Psoas muscle (tissue), 8 donors: ENCODE data around the gene AMH. TPM values are rescaled to one million over a fixed set of nuclear protein-coding genes. Genes with fewer than 3 reads are reported as not detected.
A peak's percentile ranks its signal among the peaks of the same experiment; 100 is the strongest.

ENCODE experiments used
- ATAC-seq, 4 donors: fragments of 200-7000 bp; cut with Tn5 transposase; one replicate each; pipeline ENCODE4 v1.9.1; 2020; ENCODE audit warnings: moderate library complexity in 3 of 4, mild to moderate bottlenecking in 2 of 4
- DNase-seq, 2 donors: peaks; one replicate each; pipeline ENCODE4 v3.0.0-alpha.2; 2020
- H3K27ac ChIP-seq: fragments of 200-600 bp; one replicate; pipeline ENCODE4 v1.8.0; 2022
- H3K27me3 ChIP-seq, 3 donors: fragments of 200-600 bp in 1 of 3; one replicate each; pipeline versions ENCODE4 v1.6.1 to v1.8.0; 2013 to 2022; ENCODE audit warnings: low read length in 2 of 3, mild to moderate bottlenecking in 2 of 3, moderate library complexity in 1 of 3; ENCODE audit not compliant: insufficient read depth in 3 of 3
- H3K36me3 ChIP-seq, 2 donors: fragments of 200-600 bp in 1 of 2; one replicate each; pipeline versions ENCODE4 v1.6.1 to v1.8.0; 2013 to 2022; ENCODE audit warnings: low read depth in 1 of 2, mild to moderate bottlenecking in 1 of 2, moderate library complexity in 1 of 2; ENCODE audit not compliant: insufficient read depth in 1 of 2
- H3K4me1 ChIP-seq: fragments of 200-600 bp; one replicate; pipeline ENCODE4 v1.8.0; 2022
- H3K4me3 ChIP-seq: fragments of 200-600 bp; one replicate; pipeline ENCODE4 v1.8.0; 2022; ENCODE audit warnings: mild to moderate bottlenecking
- H3K9me3 ChIP-seq: fragments of 200-600 bp; one replicate; pipeline ENCODE4 v1.8.0; 2022
- WGBS, 3 donors: extraction: QIAGEN DNeasy Blood & Tissue Kit; methylation state at CpG; one replicate each; pipeline versions ENCODE4 v1.1.6 to v1.1.7; 2013; 5-methylcytosine and 5-hydroxymethylcytosine counted together
- intact Hi-C, 2 donors: fragments of 100-400 bp; cut with DNase I; formaldehyde crosslinking; loops; one replicate each; pipeline versions ENCODE4 v1.11.0 to v1.14.2; 2022
- polyA plus RNA-seq, 3 donors: library from polyadenylated mRNA; stranded (reverse); fragments of 200-250 nt; gene quantifications; one replicate each; pipeline ENCODE4 v1.2.3, GENCODE V29; 2013
- total RNA-seq, 4 donors: library from RNA; stranded (reverse); fragmentation: NEBNext Ultra II Directional in 2 of 4; extraction: Animal tissue kit (Norgen Biotek cat#: 25700) in 2 of 4; gene quantifications; one replicate each; pipeline versions ENCODE4 v1.2.1 to v1.2.4, GENCODE V29; 2021 to 2023
- TF ChIP-seq, protein P1 (sequence below): fragments of 200-600 bp; IDR thresholded peaks from one replicate; pipeline ENCODE4 v1.8.0; 2022; ENCODE audit warnings: antibody characterized with exemption
- donor health status: healthy with polysubstance abuse.
- donor health status: DM: no; HTN: no; CAD: no; lungs with moderate emphysema.
- donor health status: Bipolar disorder and iron deficiency.
- donor health status: healthy.
- donor health status: DM: yes; HTN: yes; CAD: no.
- donor health status: DM: no; HTN: no; CAD: no.
- donor health status: DM: no; HTN: no; CAD: no.
- donor health status: DM: yes; HTN: yes; CAD: no.

AMH gene
- total and polyA plus RNA-seq, 7 donors = 0.38 to 3.6 (median 2.2) TPM

GRCh38 chr19:2290441-2291184 is 41.5 kb downstream of the AMH start:
- no peak overlapping the region for H3K27ac ChIP-seq
- H3K4me1 ChIP-seq = peaks cover 22% of the 10 kb centered on the region
- TF ChIP-seq, protein P1, sequence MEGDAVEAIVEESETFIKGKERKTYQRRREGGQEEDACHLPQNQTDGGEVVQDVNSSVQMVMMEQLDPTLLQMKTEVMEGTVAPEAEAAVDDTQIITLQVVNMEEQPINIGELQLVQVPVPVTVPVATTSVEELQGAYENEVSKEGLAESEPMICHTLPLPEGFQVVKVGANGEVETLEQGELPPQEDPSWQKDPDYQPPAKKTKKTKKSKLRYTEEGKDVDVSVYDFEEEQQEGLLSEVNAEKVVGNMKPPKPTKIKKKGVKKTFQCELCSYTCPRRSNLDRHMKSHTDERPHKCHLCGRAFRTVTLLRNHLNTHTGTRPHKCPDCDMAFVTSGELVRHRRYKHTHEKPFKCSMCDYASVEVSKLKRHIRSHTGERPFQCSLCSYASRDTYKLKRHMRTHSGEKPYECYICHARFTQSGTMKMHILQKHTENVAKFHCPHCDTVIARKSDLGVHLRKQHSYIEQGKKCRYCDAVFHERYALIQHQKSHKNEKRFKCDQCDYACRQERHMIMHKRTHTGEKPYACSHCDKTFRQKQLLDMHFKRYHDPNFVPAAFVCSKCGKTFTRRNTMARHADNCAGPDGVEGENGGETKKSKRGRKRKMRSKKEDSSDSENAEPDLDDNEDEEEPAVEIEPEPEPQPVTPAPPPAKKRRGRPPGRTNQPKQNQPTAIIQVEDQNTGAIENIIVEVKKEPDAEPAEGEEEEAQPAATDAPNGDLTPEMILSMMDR = no peak
- H3K27me3 ChIP-seq = peaks cover 0 to 48% (median 31%) of the 10 kb centered on the region in 3 donors
- no peak for DNase-seq
- WGBS, 3 donors = 2 to 3% (median 2%) methylated on average over 61 to 82 of the region's 82 CpGs
- no peaks in the 10 kb centered on the region for H3K36me3 ChIP-seq
- intact Hi-C loops = no loop called here
- ATAC-seq = no peak
- H3K4me3 ChIP-seq = peak overlapping the region; percentile 60
- no peaks in the 10 kb centered on the region for H3K9me3 ChIP-seq

GRCh38 chr19:2291185-2291751 is 42.1 kb downstream of the AMH start:
- peaks cover 22% of the 10 kb centered on the region for H3K4me1 ChIP-seq
- H3K4me3 ChIP-seq = peak overlapping the region; percentile 60
- intact Hi-C loops = no loop called here
- H3K36me3 ChIP-seq = no peaks in the 10 kb centered on the region
- peaks cover 0 to 48% (median 31%) of the 10 kb centered on the region in 3 donors for H3K27me3 ChIP-seq
- WGBS, 3 donors = 3 to 5% (median 3%) methylated on average over 53 to 67 of the region's 67 CpGs
- TF ChIP-seq, protein P1 = no peak
- DNase-seq (no peak), ATAC-seq (no peak)
- H3K27ac ChIP-seq = no peak overlapping the region
- H3K9me3 ChIP-seq = no peaks in the 10 kb centered on the region

- DNase-seq (no peak), ATAC-seq (peak; percentile 66 to 87 (median 80))
- Histone ChIP-seq H3K9me3 (no peaks in the 10 kb centered on the region), H3K27me3 (peaks cover 0 to 31% (median 16%) of the 10 kb centered on the region in 3 donors), H3K27ac (peak overlapping the region; percentile 63), H3K4me3 (peak overlapping the region; percentile 45), H3K36me3 (no peaks in the 10 kb centered on the region), H3K4me1 (peaks cover 20% of the 10 kb centered on the region)
- TF ChIP-seq, protein P1 = no peak
- WGBS, 3 donors = 5 to 8% (median 8%) methylated on average over 18 to 26 of the region's 26 CpGs
- intact Hi-C loops = no loop called here
Measured at GRCh38 chr19:2294687-2295335, 45.7 kb downstream of the AMH start.

DNA sequence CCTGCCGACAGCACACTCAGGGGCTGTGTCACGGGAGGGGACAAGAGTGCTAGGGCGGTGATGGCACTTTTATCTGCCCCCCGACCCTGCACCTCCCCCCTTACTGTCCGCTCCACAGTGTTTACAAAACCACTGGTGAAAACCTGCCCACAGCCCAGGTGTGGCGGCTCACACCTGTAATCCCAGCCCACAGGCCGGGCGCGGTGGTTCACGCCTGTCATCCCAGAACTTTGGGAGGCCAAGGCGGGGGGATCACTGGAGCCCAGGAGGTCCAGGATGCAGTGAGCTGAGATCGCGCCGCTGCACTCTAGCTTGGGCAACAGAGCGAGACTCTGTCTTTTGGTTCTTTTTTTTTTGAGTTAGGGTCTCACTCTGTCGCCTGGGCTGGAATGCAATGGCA is 47.0 kb downstream of the AMH start:
- ATAC-seq (no peak), DNase-seq (no peak)
- H3K27ac ChIP-seq = no peak overlapping the region
- H3K4me3 ChIP-seq = no peak overlapping the region
- WGBS, 3 donors = 90 to 94% (median 93%) methylated on average over 16 of the region's 16 CpGs
- TF ChIP-seq, protein P1 = no peak
- H3K27me3 ChIP-seq = peaks cover 0 to 17% (median 4%) of the 10 kb centered on the region in 3 donors
- intact Hi-C loops = no loop called here
- H3K9me3 ChIP-seq = no peaks in the 10 kb centered on the region
- no peaks in the 10 kb centered on the region for H3K36me3 ChIP-seq
- H3K4me1 ChIP-seq = peaks cover 7% of the 10 kb centered on the region
